ENCODE measurements around the gene CALY.

The CALY gene

GRCh38 chr10:133350950-133351329, 14.2 kb upstream of the CALY start:
- no peak for DNase-seq

- DNase-seq, result no peak
Observed at GRCh38 chr10:133350283-133350949, 13.7 kb upstream of the CALY start.

GRCh38 chr10:133349577-133350011, 12.9 kb upstream of the CALY start:
- DNase-seq, result no peak

DNA sequence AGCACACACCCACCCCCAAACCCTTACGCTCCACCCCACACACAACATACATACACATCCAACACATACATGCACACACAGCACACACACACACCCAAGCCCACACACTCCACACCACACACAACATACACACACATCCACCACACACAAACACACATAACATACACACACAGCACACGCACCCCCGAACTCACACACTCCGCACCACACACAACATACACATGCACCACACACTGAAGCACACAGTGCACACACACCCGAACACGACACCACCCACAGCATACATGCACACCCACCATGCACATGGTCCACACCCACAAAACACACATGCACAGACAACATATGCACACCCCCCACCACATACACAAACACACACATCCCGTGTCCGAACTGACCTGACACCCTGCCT, 12.5 kb upstream of the CALY start:
- DNase-seq, result no peak

- no peak for DNase-seq
Observed at GRCh38 chr10:133347710-133348517, 11.2 kb upstream of the CALY start.

- DNase-seq, result no peak
Observed at GRCh38 chr10:133346413-133346812, 9.7 kb upstream of the CALY start.

GRCh38 chr10:133344236-133344635, 7.5 kb upstream of the CALY start:
- DNase-seq, result no peak

- no peak for DNase-seq
Observed at GRCh38 chr10:133343558-133343957, 6.9 kb upstream of the CALY start.

GRCh38 chr10:133342942-133343341, 6.2 kb upstream of the CALY start:
- no peak for DNase-seq

DNA sequence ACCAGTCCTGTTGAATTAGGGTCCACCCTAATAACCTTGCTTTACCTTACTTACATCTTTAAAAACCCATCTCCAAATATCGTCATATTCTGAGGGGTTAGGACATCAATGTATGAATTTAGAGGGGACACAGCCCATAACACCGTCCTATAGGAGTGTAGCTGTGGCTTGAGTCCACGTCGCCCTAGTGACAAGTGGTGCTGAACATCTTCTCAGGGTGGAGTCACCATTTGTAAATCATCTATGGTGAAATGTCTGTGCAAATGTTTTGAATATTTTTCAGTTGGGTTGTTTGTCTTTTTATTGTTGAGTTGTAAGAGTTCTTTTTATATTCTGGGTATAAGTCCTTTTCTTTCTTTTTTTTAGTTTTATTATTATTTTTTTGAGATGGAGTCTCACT, 5.3 kb upstream of the CALY start:
- no peak for DNase-seq

DNA sequence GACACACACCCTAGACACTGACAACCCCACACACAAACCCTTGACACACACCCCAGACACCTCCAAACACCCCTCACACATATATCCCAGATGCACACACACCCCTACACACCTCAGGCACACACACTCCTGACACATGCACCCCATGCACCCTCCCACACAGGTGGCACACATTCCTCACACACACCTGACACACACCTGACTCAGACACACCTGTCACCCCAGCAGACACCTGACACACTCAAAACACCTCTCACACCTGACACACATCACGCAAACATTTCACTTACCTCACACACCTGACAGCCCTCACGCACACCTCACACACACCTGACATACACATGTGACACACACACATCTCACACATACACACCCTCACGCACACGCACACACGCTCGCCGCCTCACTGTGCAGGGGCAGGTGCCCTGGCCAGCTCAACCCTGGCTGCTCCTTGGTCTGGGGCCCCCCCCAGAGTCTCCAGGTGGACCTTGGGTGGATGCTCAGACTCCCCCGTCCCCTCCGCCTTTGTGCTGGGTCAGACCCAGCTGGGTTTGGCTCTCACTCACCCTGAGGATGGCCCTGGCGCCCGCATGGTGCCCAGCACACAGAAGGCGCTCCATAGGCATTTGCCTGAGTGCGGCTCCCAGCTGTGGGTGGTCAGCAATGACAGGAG, 3.1 kb upstream of the CALY start:
- DNase-seq, result no peak

DNA sequence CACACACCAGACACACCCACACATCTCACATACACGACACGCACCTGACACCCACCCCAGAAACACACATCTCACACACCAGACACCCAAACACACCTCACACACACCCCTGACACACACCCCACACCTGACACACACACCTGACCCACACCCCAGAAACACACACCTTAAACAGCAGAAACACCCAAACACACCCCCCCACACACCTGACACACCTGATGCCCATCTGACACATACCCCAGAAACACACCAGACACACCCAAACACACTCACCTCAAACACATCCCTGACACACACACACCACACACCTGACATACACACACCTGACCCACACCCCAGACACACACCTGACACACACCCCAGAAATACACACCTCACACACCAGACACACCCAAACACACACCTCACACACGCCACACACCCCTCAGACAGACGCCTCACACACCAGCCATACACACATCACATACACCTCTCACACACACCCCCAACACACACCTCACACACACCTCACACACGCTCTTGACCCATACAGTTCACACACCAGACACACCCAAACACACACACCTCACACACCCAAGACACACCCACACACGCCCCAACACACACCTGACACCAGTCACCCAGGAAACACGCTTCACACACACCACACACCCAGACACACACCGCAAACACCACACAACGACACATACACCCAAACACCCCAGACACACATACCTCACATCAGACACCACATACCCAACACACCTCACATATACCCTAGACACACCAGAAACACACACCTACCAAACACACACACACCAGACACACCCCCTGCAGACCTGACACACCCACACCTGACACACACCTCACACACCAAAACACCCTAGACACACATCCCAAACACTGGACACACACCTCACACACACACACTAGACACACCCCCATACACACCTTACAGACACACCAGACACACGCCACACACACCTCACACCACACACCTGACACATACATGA, 1.7 kb upstream of the CALY start:
- no peak for DNase-seq

DNA sequence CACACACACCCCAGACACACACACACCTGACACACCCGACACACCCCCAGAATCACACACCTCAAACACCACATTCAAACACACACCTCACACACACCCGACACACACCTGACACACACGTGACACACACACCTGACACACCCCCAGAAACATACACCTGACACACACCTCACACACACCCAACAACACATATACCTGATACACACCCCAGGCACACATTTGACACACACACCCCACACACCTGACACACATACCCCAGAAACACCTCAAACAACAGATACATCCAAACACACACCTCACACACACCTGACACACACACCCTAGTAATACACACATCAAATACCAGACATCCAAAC, 652 bp upstream of the CALY start:
- DNase-seq, result no peak

DNA sequence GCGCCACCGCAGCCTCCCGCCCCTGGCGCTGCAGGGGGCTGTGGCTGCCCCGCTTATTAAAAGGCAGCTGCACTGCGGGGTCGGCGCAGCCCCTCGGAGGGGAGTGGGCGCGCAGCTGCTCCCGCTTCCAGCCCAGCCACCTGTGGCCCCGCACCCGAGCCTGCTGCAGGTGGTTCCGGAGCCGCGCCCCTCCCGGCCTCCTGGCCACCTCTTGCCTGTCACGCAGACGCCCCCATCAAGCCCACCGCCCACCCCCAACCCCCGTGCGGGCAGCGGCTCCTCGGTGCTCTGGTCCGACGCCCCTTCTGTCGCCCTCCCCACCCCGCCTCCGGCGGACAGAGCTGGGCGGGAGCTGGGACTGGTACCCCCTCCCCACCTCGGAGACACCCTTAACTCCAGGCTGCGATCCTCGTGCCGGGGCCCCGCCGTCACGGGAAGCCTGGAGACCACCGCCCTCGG, 549 bp downstream of the CALY start:
- DNase-seq, result no peak

DNA sequence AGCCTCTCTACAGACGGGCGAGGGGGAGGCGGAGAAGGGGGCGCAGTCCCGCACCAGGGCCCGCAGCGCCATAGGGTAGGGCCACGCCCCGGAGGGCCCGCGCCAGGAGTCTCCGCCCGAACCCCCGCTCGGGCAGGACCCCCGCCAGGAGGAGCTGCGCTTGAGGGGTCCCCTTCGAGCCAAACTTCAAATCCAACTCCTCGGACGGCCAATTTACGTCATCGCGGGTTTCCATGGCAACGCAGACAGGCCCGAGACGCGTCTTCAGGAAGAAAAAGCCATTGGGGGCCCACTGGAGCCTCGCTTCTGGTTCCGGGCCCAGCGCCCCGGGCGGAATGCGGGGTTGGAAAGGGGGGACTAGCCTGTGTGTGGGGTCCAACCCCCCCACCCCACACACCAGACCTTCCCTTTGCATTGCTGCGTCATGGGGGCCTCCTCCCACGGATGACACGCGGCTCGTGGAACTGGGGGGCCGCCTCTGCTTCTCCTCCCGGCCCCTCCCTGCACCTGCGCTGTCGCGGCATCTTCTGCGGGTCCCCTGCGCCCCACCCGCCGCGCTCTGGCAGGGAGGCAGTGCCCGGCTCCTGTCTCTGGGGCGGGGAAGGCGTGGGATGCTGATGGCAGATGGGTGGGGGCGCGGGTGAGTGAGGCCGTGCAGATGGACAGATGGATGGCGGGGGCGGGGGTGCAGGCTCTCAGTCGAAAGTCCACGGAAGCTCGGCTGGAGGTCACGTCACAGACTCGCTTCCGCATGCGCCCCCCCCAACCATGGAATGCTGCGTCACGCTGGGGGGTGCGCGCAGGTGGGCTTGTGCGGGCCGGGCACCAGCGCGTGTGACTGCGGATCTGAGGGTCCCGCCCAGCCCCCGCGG, 1.2 kb downstream of the CALY start:
- peak; percentile 70 for DNase-seq

- peak; percentile 46 for DNase-seq
Observed at GRCh38 chr10:133334503-133335245, 2.0 kb downstream of the CALY start.

- DNase-seq, result no peak
Observed at GRCh38 chr10:133332936-133333699, 3.6 kb downstream of the CALY start.

GRCh38 chr10:133329491-133330202, 7.0 kb downstream of the CALY start:
- peak; percentile 92 for DNase-seq

All from stimulated activated CD4-positive, alpha-beta T cell treated with anti-CD3 and anti-CD28 coated beads, Interleukin-12 subunit alpha, Interleukin-12 subunit beta, amount 100 ng/mL, for 4 hours (primary cell).